ENCODE data around the gene PGM2L1.
"Not testable (repeated sequence)": the region's sequence is repeated elsewhere in the genome, so short reads cannot be mapped to it uniquely, and the experiment has no call there.

Gene PGM2L1

GRCh38 chr11:74398244-74399159 lies at the start of gene PGM2L1:
Gene PGM2L1 (minus strand): TSS chr11:74398433. CDS start chr11:74398161, 272 bp downstream.
- ATAC-seq, result peak; percentile 90 to 92

- no peak for ATAC-seq
Observed at GRCh38 chr11:74447720-74448119, 49.5 kb upstream of the PGM2L1 start.

GRCh38 chr11:74446532-74446938 lies 48.3 kb upstream of the PGM2L1 start:
- no peak for ATAC-seq

- ATAC-seq, result no peak
Observed at GRCh38 chr11:74444173-74444826, 46.1 kb upstream of the PGM2L1 start.

- ATAC-seq, result no peak
Observed at GRCh38 chr11:74443071-74443864, 45.0 kb upstream of the PGM2L1 start.

GRCh38 chr11:74442636-74443035 lies 44.4 kb upstream of the PGM2L1 start:
- ATAC-seq, result no peak

- ATAC-seq, result no peak
Observed at GRCh38 chr11:74438681-74439080, 40.4 kb upstream of the PGM2L1 start.

GRCh38 chr11:74437441-74438042 lies 39.3 kb upstream of the PGM2L1 start:
- no peak for ATAC-seq

GRCh38 chr11:74434528-74434927 lies 36.3 kb upstream of the PGM2L1 start:
- no peak for ATAC-seq

- no peak for ATAC-seq
Observed at GRCh38 chr11:74429205-74429604, 31.0 kb upstream of the PGM2L1 start.

GRCh38 chr11:74427384-74427886 lies 29.2 kb upstream of the PGM2L1 start:
- ATAC-seq, result no peak

GRCh38 chr11:74425100-74425499 lies 26.9 kb upstream of the PGM2L1 start:
- ATAC-seq, result no peak

GRCh38 chr11:74418509-74418895 lies 20.3 kb upstream of the PGM2L1 start:
- ATAC-seq, result peak; percentile 38 to 75

- ATAC-seq, result peak; percentile 21
Observed at GRCh38 chr11:74417860-74418508, 19.8 kb upstream of the PGM2L1 start.

- peak; percentile 28 to 38 for ATAC-seq
Observed at GRCh38 chr11:74417379-74417804, 19.2 kb upstream of the PGM2L1 start.

- ATAC-seq, result not testable (repeated sequence)
Observed at GRCh38 chr11:74416974-74417373, 18.7 kb upstream of the PGM2L1 start.

- no peak for ATAC-seq
Observed at GRCh38 chr11:74412733-74413359, 14.6 kb upstream of the PGM2L1 start.

GRCh38 chr11:74412321-74412720 lies 14.1 kb upstream of the PGM2L1 start:
- ATAC-seq, result no peak

GRCh38 chr11:74409633-74410032 lies 11.4 kb upstream of the PGM2L1 start:
- no peak for ATAC-seq

- no peak for ATAC-seq
Observed at GRCh38 chr11:74403607-74404321, 5.5 kb upstream of the PGM2L1 start.

GRCh38 chr11:74400606-74401005 lies 2.4 kb upstream of the PGM2L1 start:
- ATAC-seq, result no peak
